Measurements from ENCODE around the gene PRKG1.

GRCh38 chr10:51649064-51649463, 574.8 kb downstream of the PRKG1 start:
- TF ChIP-seq REST (IDR thresholded peaks at IDR 0.05) (no peak), RAD21 (IDR thresholded peaks at IDR 0.05) (no peak), CTCF (IDR thresholded peaks at IDR 0.05; ENCODE audit: low read depth, low read length, missing input control) (no peak), FOXA2 (IDR thresholded peaks at IDR 0.05) (no peak), TAF1 (conservative IDR thresholded peaks at IDR 0.05) (no peak), JUND (IDR thresholded peaks at IDR 0.05) (no peak), ZBTB33 (IDR thresholded peaks at IDR 0.05) (no peak), YY1 (IDR thresholded peaks at IDR 0.05) (no peak)
